NOMO-1 treated with DMSO at 0.1 percent for 48 hours (cell line): ENCODE data around the gene POU2F1.

Experiments used
- DNase-seq: peaks from one replicate; lab custom pipeline; 2025; ENCODE audit not compliant: unreplicated experiment; lab: John Stamatoyannopoulos, UW

Gene POU2F1

GRCh38 chr1:167462341-167462740 is 241.7 kb downstream of the POU2F1 start:
- DNase-seq = no peak

GRCh38 chr1:167463080-167463479 is 242.4 kb downstream of the POU2F1 start:
- no peak for DNase-seq

GRCh38 chr1:167463875-167464575 is 243.3 kb downstream of the POU2F1 start:
- DNase-seq = no peak

- DNase-seq = no peak
Measured at GRCh38 chr1:167465018-167465417, 244.3 kb downstream of the POU2F1 start.

DNA sequence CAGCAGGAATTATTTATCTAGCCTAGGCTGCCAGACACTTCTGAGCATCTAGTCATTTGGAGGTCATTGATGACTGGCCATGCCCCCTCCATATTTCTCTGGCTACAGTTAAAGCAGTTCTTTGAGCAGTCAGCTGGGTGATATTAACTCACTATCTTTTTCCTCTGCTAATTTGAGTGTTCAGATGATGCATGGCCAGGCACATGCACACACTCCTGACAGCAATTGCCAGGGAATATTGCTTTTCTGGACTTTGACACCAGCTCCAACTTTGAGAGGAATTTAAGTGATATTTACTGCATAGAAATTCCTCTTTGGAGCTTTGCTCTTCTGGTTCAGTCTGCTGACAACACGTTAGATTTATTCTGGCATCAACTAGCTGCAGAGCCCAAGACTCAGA is 245.1 kb downstream of the POU2F1 start:
- no peak for DNase-seq

DNA sequence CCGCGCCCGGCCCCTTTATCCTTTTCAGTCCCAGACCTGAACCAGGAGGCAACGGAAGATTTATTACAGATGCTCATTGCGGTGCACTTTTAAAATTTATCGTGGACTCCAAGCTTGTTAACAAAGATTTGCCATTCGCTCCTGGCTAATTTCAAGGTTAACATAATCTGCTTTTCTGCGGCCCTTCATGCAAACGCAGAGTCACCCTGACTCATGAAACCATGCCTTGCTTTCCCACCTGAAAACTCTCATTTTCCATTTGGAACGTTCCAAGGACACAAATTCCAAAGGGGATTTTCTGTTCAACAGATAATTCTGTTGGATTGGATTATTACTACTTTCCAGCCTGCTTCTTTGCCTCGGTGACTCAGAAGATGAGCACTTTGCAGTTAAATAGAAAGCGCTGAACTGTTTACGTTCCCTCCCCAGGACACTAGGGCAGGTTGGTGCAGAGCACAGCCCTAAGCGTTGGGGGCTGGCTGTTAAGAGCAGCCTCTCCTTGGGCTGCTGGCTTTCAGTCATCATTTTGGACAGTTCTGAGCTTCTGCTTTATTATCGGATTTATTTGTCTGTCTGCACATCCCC is 246.5 kb downstream of the POU2F1 start:
- DNase-seq = no peak

DNA sequence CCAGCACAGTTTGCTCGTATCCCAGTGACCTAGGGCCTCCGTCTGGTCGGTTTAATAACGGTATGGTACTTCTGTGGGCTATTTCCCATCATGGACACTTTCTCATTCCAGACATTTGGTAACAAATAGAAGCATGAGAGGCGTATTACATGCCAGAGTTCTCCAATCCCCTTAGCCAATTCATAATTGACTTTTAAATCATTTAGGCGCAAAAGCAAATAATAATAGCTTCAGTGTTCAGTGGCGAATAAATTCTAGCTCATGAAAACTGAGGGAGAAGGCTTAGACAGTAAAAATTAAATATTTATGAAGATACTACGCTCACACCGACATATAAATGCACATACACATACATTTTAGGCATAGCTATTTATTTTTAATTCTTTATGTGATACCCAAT is 247.1 kb downstream of the POU2F1 start:
- no peak for DNase-seq

- DNase-seq = no peak
Measured at GRCh38 chr1:167469280-167469965, 248.7 kb downstream of the POU2F1 start.

- DNase-seq = no peak
Measured at GRCh38 chr1:167471568-167471967, 250.9 kb downstream of the POU2F1 start.

DNA sequence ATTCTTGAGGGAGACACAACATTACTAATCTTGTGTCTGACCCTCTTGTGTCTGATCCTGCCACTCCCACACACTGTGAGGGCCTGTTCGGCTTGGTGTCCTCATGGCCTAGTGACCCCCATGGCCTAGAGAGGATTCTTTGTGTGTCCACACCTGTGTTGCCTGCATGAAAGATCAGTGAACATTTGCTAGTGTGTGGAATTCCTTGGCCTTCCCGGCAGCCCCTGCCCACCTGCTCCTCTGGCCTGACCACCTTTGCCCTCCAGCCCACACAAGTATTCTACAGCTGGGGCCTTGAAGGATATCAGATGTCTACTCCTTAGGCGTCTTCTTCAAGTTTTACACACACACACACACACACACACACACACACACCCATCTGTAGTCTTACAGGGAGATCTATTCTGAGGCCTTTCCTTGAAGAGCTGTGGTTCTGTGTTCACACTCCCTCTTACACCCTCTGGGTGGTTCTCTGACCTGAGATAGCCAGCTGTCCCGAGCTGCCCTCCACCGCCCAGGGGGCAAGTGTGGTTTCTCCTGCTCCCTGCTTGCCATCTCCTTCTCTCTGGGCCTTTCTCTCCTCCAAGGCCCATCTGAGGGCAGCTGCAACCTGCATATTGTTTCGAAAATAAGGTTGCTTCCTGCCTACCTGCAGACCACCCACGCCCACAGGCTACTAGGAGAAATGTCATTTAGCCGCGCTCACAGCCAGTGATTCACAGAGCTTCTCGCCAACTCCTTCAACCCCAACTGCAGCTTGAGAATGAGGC is 252.3 kb downstream of the POU2F1 start:
- no peak for DNase-seq

DNA sequence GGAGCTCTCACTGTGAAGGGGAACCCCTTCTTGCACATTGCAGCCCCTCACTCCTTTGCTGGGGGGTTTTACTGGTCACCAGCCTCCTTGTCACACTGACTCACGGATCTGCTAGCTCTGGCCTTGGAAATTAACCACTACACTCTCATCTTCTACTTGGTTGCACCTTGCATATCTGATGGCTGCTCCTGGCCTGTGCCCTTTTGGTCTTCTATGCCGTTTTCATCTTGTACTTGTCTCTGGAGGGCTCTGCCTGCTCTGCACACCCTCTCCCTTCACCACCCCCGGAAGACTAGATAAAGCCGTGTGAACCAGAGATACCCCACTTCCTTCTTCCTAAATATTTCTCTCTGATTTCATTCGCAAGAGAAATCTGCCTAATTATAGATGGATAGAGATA is 253.1 kb downstream of the POU2F1 start:
- no peak for DNase-seq

DNA sequence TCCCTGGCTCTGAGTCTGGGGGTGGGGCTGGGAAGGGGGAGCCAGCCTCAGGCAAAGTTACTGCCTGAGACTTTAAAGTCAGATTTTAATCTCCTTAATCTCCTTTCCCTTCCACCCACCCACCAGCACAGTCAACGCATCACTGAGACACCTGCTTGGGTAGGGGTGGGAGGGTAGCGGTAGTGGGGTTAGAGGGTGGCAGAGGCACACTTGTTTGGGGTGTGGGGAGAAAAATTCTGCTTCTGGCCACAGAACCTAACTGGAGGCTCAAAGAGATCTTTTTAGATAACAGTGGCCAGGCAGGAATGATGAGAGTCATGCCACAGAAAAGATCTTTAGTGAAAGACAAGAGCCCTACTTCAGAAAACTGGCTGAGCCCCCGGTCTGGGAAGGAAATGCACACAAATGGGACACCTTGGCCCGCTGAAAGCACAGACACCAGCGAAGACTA is 253.5 kb downstream of the POU2F1 start:
- no peak for DNase-seq

DNA sequence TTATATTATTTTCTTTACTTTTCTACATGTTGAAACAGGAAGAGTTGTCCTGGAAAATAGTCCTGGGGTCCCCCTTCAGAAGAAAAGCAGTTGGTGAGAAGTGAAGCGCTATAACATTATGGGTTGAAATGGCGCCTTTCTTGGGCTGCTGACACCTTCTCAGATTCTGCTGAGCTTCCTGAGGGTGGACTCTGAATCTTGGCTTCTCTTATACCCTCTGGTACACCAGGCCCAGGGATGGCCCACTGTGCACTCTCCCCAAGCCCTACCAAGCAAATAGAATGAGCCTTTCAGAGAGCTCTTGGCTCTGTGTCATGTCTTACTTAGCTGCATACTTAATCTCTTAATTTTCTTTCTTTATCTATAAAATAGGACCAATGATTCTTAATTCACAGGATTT is 255.4 kb downstream of the POU2F1 start:
- no peak for DNase-seq
